IPS-NIHi11 (cell line): Measurements from ENCODE around the gene BSDC1.
"Not testable (repeated sequence)": the region's sequence is repeated elsewhere in the genome, so short reads cannot be mapped to it uniquely, and the experiment has no call there.

Experiments
- DNase-seq: peaks from one replicate; pipeline ENCODE4 v3.0.0; 2012; ENCODE audit warnings: mixed read lengths, low spot score

Gene BSDC1

GRCh38 chr1:32394141-32394889 is at the start of gene BSDC1:
Gene BSDC1, minus strand, starts transcription at chr1:32394441. Its CDS starts 27 bp downstream, at chr1:32394414.
- peak; percentile 97 for DNase-seq

DNA sequence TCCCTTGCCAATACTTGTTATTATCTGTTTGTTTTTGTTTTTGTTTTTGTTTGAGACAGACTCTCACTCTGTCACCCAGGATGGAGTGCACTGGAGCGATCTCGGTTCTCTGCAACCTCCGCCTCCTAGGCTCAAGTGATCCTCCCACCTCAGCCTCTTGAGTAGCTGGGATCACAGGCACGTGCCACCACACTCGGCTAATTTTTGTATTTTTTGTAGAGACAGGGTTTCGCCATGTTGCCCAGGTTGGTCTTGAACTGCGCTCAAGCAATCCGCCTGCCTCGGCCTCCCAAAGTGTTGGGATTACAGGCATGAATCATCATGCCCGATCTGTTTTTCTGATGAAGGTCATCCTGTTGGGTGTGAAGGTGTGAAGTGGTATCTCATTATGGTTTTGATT is 47.2 kb upstream of the BSDC1 start:
- DNase-seq = not testable (repeated sequence)

- DNase-seq = not testable (repeated sequence)
Observed at GRCh38 chr1:32438777-32439176, 44.5 kb upstream of the BSDC1 start.

GRCh38 chr1:32438136-32438535 is 43.9 kb upstream of the BSDC1 start:
- DNase-seq = peak; percentile 43

DNA sequence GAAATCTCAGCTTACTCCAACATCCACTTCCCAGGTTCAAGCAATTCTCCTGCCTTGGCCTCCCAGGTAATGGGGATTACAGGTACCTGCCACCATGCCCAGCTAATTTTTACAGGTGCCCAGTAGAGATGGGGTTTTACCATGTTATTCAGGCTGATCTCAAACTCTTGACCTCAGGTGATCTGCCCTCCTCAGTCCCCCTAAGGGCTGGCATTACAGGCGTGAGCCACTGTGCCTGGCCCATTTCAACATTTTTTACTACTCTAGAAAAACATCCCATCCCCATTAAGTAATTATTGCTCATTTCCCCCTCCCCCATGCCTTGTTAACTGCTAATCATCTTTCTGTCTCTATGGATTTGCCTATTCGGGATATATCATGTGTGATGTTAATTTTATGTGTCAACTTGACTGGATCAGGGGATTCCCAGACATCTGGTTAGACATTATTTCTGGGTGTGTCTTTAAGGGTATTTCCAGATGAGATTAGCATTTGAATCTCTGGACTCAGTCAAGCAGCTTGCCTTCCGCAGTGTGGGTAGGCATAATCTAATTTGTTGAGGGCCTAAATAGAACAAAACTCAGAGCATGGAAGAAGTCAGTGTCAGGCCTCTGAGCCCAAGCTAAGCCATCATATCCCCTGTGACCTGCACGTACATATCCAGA is 37.6 kb upstream of the BSDC1 start:
- no peak for DNase-seq

DNA sequence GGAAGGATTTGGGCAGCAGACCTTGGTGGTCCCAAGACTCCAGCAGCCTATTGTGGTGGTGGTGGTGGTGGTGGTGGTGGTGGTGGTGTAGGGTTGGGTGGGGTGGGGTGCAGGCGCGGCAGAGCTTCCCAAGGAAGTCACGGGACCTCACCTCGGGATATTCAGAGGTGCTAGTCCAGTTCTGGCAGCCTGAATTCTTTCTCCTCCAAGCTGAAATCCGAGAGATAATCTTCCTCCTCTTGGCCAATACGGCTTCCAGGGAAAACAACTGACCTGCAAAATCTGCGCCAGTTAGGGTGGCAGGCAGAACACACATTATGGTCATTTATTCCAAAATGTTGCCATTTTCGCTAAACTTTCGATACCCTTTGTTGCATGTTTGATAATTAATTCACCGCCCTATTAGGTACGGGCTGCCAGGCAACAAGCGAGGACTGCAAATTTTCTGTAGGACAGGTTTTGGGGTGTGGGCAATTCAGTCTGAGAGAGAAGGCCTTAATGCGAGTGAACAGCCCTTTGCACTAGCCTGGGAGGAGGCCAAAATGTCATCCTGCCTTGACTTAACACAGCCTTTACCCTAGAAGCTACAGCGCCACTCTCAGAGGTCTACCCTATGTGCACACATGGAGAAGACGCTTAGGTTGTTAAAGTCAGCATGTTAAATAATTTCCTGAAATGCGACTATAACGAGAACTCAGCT is 33.2 kb upstream of the BSDC1 start:
- no peak for DNase-seq

GRCh38 chr1:32426489-32427255 is 32.4 kb upstream of the BSDC1 start:
- DNase-seq = peak; percentile 65

DNA sequence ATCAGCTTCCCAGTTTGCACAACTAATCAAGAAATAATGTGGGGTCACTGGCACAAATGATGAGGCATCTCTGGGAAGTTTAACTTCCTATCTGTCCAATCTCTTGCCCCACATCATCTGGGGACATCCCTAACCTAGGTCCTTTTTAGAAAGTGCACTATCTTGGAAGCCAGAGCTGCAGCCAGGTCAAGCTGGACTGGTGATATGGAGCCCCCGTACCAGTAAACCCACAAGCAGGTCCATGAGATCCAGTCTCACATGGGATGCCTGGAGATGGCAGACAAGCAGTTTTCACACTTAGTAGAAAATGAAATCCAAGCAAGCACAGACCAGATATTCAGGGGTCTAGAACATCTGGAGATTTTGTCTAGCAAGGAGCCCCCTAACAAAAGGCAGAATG is 27.5 kb upstream of the BSDC1 start:
- DNase-seq = no peak

DNA sequence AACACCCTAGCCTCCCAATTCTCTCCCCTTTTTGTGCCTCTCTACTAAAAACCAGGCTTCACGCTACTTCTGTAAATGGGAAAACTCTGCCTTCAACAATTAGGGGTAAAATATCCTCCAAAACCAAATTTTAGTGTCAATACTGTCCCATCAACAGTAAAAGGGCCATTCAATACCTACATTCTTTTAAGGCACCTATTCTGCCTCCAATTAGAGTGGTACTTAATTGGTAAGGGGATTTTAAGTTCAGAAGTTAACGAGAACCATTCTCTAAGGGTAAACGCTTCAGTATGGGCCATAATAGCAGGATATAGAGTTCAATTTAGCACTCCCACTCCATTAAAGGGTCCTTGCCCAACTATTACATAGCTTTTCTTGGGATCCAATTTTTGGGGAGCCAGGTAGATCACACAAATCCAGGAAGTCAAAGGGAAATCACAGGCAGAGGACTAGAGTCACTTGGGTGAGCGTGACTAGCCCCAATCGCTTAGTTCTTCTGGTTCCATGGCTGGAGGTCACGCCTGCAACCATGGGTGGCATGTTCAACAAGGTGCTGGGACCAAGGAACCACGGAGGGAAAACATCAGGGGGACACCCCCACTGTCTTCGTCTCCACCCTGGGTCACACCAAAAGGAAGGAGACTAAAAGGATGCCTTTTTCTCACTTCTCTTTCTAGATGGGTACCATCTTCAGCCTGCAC is 20.1 kb upstream of the BSDC1 start:
- no peak for DNase-seq

DNA sequence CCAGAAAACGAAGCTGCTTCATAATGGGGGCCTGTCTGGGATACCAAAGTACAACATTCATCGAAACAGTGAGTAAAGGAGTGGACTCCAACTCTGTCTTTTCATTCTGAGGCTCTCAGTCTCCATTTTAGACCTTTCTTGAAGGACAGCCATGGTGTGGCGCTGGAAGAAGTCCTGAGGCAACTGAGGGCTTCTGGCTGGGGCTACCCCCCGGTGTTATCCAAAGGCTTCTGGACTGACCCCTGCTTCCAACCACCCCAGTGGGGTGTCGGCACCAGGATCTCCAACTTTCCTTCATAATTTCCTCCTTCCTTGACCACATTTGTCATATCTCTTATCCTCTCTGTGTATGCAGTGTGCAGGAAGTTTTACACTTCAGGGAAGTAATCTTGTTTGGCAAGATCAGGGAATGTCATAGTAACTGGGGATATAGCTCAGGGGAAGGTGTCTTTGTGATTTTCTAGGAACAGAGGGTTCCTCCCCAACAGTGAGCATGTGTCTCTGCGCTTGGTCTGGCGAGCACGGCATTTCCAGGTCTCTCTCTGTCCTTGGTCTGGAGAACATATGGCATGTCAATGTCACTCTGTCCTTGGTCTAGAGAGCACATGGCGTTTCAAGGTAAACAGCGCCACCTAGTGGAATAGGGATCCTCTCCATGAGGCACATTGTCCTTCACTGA is 19.4 kb upstream of the BSDC1 start:
- peak; percentile 64 for DNase-seq

DNA sequence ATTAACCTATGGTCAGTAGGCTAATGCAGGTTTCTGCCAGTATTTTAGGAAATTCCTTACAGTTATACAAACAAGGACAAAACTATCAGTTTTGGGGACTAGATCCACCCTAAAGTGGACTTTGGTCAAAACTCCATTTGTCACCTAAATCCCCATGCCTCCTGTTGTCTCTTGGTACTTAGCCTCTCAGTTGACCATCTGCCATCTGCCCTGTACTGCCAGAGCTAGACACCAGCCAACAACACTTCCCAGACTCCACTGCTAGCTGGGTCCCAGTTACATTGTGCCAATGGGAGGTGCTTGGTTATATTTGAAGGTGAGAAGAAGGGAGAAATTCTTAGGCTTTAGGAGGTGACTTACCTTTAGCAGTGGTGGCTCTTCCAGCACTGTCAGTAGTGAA is 17.0 kb upstream of the BSDC1 start:
- DNase-seq = no peak

- DNase-seq = no peak
Observed at GRCh38 chr1:32406629-32407111, 12.4 kb upstream of the BSDC1 start.

DNA sequence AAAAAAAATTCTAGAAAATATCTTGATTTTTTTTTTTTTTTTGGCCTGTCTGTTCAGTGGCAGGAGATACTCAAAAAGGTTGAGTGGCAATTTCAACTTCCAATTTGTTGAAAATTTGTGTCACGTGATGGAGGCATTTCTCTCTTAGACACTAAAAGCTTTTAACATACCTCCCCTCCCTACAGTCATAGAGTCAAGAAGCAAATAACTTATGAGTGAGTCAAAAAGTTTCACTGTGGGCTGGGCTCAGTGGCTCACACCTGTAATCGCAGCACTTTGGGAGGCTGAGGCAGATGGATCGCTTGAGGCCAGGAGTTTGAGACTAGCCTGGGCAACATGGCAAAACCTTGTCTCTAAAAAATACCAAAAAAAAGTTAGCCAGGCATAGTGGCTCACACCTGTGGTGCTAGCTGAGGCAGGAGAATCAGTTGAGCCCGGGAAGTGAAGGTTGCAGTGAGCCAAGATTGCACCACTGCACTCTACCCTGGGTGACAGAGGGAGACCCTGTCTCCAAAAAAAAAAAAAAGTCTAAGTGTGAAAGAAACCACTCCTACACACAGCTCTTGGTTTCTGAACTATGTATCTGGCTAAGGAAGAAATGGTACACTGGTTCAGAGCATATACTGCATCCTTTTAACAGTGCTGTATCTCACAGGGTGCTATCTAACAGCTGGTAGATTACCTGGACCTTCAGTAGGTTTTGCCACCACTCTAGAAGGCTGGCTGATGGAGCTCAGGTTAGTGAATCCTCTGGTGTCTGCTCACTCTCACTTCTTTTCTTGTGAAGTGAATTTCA is 11.6 kb upstream of the BSDC1 start:
- DNase-seq = no peak

- DNase-seq = no peak
Observed at GRCh38 chr1:32404946-32405345, 10.7 kb upstream of the BSDC1 start.

DNA sequence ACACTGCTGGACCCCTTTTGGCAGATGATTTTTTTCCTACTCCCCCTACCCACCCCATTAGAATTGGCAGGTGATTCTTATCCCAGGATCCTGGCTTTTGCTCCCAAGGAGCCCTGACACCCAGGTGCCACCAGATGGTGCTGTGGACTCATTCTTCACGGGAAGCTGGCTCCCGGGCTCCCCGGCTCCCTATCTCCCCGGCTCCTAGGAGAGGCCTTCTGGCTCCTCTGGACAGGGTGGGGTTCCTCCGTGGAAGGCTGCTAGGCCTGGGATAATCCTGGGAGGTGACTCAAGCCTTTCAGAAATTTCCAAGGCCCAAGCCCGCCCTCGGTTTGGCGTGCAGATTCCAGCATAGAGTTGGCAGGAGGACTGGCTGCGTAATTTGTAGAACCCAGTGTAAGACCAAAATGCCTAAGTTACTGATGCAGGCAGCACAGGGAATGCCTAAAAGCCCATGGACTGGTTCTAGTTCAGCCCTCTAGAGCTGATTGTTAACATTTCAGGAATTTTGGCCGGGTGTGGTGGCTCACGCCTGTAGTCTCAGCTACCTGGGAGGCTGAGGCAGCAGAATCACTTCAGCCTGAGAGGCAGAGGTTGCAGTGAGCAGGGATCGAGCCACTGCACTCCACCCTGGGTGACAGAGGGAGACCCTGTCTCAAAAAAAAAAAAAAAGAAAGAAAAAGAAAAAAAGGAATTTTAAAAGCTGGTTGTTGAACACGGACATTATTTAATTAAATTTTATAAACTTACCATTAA is 6.8 kb upstream of the BSDC1 start:
- DNase-seq = peak; percentile 93

DNA sequence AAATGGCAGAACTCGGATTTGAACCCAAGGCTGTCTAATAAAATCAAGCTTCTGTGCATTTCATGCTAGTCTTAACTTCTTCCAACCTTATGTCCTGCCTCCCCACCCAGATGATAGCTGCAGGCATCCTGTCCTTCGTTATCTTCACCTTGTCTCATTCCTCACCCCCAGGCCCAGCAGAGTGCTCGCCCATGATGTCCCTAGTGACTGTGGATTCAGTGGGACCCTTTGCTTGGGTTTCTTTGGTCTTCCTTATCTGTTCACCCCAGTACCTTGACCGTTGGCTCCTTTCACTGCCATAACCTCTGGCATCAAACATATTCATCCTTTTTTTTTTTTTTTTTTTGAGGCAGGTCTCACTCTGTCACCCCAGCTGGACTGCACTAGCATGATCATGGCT is 5.6 kb upstream of the BSDC1 start:
- DNase-seq = no peak

- DNase-seq = no peak
Observed at GRCh38 chr1:32398401-32398800, 4.2 kb upstream of the BSDC1 start.

- DNase-seq = not testable (repeated sequence)
Observed at GRCh38 chr1:32396524-32396923, 2.3 kb upstream of the BSDC1 start.

DNA sequence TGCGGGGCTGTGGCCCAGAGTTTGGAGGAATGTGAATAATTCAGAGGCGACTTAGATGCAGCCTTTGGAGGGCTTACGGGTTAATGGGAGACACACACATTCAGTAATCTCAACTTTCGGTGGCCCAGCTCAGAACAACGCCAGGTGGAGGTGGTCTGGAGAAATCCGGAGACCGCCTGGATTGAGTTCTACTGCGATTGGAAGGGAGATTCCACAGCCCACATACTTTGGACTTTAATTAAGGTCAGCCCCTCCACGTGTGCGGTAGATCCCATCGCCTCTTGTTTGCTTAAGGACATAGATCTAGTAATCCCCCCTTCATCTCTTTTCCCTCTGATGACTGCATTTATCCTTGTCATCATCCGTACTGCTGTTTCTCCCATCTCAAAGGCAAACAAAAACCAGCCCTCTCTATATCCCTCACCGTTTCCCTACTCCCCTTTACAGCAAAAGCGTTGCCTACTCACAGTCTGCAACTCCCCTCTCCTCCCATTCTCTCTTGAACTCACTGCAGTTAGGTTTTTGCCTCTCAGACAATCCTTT is 720 bp upstream of the BSDC1 start:
- peak; percentile 46 for DNase-seq
